ENCODE data around the gene STARD7. TPM values are rescaled to one million over a fixed set of nuclear protein-coding genes. Genes with fewer than 3 reads are reported as not detected.

Gene STARD7
- total and polyA plus RNA-seq, 10 of the 15 experiments (the other 5 are each of a cell fraction or from before 2014, with no cell fraction given), result 85.4 to 237 (median 153) TPM

DNA sequence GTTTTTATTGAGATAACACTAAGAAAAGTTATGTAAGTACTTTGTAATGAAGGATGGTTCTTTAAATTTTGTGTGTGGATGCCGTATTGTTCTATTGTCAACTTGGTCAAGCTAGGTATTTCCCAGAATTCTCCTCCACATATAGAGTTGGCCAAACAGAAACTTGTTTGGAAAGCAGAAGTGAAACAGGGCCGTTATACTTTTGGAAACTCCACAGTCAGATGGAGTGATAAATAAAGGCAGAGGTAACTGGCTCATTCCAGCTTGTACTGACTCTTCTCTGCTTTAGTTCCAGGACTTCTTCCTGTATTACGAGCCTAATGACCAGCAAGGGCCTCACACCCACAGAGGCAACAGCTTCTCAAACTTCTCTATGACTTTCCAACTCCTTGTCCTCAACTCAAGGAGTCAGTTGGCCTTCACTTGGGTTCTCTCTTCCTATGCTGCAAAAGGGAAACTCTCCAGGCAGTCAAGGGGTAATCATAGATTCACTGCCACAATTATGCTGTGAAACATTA, 16.4 kb upstream of the STARD7 start (continued):
- TF ChIP-seq SUZ12 (IDR thresholded peaks at IDR 0.05; ENCODE audit: unreplicated experiment) (no peak), FOXM1 (IDR thresholded peaks at IDR 0.05; ENCODE audit: low read depth, low read length) (peak; percentile 81; the same call in 1 of the 2 replicates), TARDBP (IDR thresholded peaks at IDR 0.05; ENCODE audit: borderline replicate concordance) (no peak), HDAC2 (IDR thresholded peaks at IDR 0.05) (no peak), WRNIP1 (IDR thresholded peaks at IDR 0.05; ENCODE audit: borderline replicate concordance, low read depth, low read length) (no peak), IRF4 (IDR thresholded peaks at IDR 0.05; ENCODE audit: low read depth, low read length) (peak; percentile 81), RCOR1 (conservative IDR thresholded peaks at IDR 0.05; ENCODE audit: low read depth, low read length) (no peak), SMAD5 (IDR thresholded peaks at IDR 0.05; ENCODE audit: low read depth) (no peak), CBX5 (IDR thresholded peaks at IDR 0.05; ENCODE audit: low read depth) (no peak), SREBF2 (IDR thresholded peaks at IDR 0.05; ENCODE audit: low read length) (no peak), NFXL1 (IDR thresholded peaks at IDR 0.05; ENCODE audit: borderline replicate concordance) (no peak), ZBED1 (IDR thresholded peaks at IDR 0.05; ENCODE audit: borderline replicate concordance) (no peak), NR2F1 (conservative IDR thresholded peaks at IDR 0.05) (no peak; the same call in 1 of the 2 replicates), LARP7 (IDR thresholded peaks at IDR 0.05) (no peak), RAD51 (IDR thresholded peaks at IDR 0.05) (no peak), BACH1 (IDR thresholded peaks at IDR 0.05; ENCODE audit: borderline replicate concordance) (peak; percentile 44; the same call in 1 of the 2 replicates), EZH2 (IDR thresholded peaks at IDR 0.05; ENCODE audit: borderline replicate concordance, control insufficient read depth, low read depth, low read length) (no peak)
- TF ChIP-seq, protein P1, sequence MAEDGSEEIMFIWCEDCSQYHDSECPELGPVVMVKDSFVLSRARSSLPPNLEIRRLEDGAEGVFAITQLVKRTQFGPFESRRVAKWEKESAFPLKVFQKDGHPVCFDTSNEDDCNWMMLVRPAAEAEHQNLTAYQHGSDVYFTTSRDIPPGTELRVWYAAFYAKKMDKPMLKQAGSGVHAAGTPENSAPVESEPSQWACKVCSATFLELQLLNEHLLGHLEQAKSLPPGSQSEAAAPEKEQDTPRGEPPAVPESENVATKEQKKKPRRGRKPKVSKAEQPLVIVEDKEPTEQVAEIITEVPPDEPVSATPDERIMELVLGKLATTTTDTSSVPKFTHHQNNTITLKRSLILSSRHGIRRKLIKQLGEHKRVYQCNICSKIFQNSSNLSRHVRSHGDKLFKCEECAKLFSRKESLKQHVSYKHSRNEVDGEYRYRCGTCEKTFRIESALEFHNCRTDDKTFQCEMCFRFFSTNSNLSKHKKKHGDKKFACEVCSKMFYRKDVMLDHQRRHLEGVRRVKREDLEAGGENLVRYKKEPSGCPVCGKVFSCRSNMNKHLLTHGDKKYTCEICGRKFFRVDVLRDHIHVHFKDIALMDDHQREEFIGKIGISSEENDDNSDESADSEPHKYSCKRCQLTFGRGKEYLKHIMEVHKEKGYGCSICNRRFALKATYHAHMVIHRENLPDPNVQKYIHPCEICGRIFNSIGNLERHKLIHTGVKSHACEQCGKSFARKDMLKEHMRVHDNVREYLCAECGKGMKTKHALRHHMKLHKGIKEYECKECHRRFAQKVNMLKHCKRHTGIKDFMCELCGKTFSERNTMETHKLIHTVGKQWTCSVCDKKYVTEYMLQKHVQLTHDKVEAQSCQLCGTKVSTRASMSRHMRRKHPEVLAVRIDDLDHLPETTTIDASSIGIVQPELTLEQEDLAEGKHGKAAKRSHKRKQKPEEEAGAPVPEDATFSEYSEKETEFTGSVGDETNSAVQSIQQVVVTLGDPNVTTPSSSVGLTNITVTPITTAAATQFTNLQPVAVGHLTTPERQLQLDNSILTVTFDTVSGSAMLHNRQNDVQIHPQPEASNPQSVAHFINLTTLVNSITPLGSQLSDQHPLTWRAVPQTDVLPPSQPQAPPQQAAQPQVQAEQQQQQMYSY (CRISPR knock-in tag; IDR thresholded peaks at IDR 0.05), result no peak
- TF ChIP-seq, protein P2, sequence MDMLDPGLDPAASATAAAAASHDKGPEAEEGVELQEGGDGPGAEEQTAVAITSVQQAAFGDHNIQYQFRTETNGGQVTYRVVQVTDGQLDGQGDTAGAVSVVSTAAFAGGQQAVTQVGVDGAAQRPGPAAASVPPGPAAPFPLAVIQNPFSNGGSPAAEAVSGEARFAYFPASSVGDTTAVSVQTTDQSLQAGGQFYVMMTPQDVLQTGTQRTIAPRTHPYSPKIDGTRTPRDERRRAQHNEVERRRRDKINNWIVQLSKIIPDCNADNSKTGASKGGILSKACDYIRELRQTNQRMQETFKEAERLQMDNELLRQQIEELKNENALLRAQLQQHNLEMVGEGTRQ (IDR thresholded peaks at IDR 0.05; ENCODE audit: borderline replicate concordance, low read depth, low read length), result no peak
- TF ChIP-seq, protein P3, sequence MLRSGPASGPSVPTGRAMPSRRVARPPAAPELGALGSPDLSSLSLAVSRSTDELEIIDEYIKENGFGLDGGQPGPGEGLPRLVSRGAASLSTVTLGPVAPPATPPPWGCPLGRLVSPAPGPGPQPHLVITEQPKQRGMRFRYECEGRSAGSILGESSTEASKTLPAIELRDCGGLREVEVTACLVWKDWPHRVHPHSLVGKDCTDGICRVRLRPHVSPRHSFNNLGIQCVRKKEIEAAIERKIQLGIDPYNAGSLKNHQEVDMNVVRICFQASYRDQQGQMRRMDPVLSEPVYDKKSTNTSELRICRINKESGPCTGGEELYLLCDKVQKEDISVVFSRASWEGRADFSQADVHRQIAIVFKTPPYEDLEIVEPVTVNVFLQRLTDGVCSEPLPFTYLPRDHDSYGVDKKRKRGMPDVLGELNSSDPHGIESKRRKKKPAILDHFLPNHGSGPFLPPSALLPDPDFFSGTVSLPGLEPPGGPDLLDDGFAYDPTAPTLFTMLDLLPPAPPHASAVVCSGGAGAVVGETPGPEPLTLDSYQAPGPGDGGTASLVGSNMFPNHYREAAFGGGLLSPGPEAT (IDR thresholded peaks at IDR 0.05; ENCODE audit: low read depth), result peak; percentile 95
- TF ChIP-seq, protein P4, sequence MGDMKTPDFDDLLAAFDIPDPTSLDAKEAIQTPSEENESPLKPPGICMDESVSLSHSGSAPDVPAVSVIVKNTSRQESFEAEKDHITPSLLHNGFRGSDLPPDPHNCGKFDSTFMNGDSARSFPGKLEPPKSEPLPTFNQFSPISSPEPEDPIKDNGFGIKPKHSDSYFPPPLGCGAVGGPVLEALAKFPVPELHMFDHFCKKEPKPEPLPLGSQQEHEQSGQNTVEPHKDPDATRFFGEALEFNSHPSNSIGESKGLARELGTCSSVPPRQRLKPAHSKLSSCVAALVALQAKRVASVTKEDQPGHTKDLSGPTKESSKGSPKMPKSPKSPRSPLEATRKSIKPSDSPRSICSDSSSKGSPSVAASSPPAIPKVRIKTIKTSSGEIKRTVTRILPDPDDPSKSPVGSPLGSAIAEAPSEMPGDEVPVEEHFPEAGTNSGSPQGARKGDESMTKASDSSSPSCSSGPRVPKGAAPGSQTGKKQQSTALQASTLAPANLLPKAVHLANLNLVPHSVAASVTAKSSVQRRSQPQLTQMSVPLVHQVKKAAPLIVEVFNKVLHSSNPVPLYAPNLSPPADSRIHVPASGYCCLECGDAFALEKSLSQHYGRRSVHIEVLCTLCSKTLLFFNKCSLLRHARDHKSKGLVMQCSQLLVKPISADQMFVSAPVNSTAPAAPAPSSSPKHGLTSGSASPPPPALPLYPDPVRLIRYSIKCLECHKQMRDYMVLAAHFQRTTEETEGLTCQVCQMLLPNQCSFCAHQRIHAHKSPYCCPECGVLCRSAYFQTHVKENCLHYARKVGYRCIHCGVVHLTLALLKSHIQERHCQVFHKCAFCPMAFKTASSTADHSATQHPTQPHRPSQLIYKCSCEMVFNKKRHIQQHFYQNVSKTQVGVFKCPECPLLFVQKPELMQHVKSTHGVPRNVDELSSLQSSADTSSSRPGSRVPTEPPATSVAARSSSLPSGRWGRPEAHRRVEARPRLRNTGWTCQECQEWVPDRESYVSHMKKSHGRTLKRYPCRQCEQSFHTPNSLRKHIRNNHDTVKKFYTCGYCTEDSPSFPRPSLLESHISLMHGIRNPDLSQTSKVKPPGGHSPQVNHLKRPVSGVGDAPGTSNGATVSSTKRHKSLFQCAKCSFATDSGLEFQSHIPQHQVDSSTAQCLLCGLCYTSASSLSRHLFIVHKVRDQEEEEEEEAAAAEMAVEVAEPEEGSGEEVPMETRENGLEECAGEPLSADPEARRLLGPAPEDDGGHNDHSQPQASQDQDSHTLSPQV (IDR thresholded peaks at IDR 0.05), result peak; percentile 90

Measured in GM12878 (cell line).